Uterus (tissue), 4 donors: ENCODE measurements around the gene DENND2A. TPM values are rescaled to one million over a fixed set of nuclear protein-coding genes. Genes with fewer than 3 reads are reported as not detected.
"Not testable (repeated sequence)": the region's sequence is repeated elsewhere in the genome, so short reads cannot be mapped to it uniquely, and the experiment has no call there.

ENCODE experiments used
- DNase-seq, 2 donors: peaks; one replicate each; pipeline ENCODE4 v3.0.0-alpha.2; 2019 to 2020
- H3K27ac ChIP-seq, 2 donors: fragments of 200-600 bp; sonication (generic); 1 replicate in 1 of 2; 2 replicates in 1 of 2; pipeline ENCODE4 v1.5.1; 2016 to 2018
- H3K27me3 ChIP-seq, 2 donors: fragments of 200-600 bp; sonication (generic); one replicate each; pipeline ENCODE4 v1.5.1; 2018 to 2019; ENCODE audit warnings: control low read depth in 1 of 2
- H3K36me3 ChIP-seq, 2 donors: fragments of 200-600 bp; sonication (generic); one replicate each; pipeline ENCODE4 v1.5.1; 2019; ENCODE audit warnings: control low read depth in 1 of 2
- H3K4me1 ChIP-seq, 2 donors: fragments of 200-600 bp; sonication (generic); one replicate each; pipeline ENCODE4 v1.5.1; 2018 to 2019; ENCODE audit warnings: control low read depth in 1 of 2
- H3K4me3 ChIP-seq, 2 donors: fragments of 200-600 bp; sonication (generic); 1 replicate in 1 of 2; 2 replicates in 1 of 2; pipeline ENCODE4 v1.5.1; 2018 to 2019; ENCODE audit warnings: mild to moderate bottlenecking in 1 of 2
- H3K9me3 ChIP-seq, 2 donors: fragments of 200-600 bp; sonication (generic); one replicate each; pipeline ENCODE4 v1.5.1; 2019; ENCODE audit warnings: control low read depth in 1 of 2
- CTCF ChIP-seq, 4 experiments: fragments of 200-600 bp in 2 of 4; fragments of 450-650 bp in 2 of 4; sonication (generic) in 2 of 4; IDR thresholded peaks; one replicate each; pipeline ENCODE4 v1.5.1; 2016 to 2019; ENCODE audit warnings: antibody characterized with exemption in 4 of 4, mild to moderate bottlenecking in 2 of 4, moderate library complexity in 1 of 4
- POLR2A ChIP-seq, 2 donors: fragments of 450-650 bp; IDR thresholded peaks; one replicate each; pipeline ENCODE4 v1.6.1; 2016; ENCODE audit warnings: antibody characterized with exemption in 2 of 2, mild to moderate bottlenecking in 1 of 2, moderate library complexity in 1 of 2
- intact Hi-C: fragments of 100-400 bp; cut with DNase I; formaldehyde crosslinking; loops from one replicate; pipeline ENCODE4 v1.15.1; 2023; ENCODE audit warnings: low total_unique reads
- total RNA-seq, 4 donors: library from RNA; depleted of rRNA in 3 of 4; stranded (reverse); fragments of >200 nt in 3 of 4; gene quantifications; one replicate each; pipeline versions ENCODE4 v1.1.0 to v1.2.4, GENCODE V29; 2014 to 2023
- donor health status: DM: yes; HTN: yes; CAD: no.

DENND2A gene
- total RNA-seq, 4 donors from 2014 or later = 9.1 to 84.8 (median 35.5) TPM

- TF ChIP-seq CTCF (IDR thresholded peaks at IDR 0.05) (no peak), POLR2A (IDR thresholded peaks at IDR 0.05) (no peak)
- no peaks in the 10 kb centered on the region for H3K36me3 ChIP-seq
- H3K27me3 ChIP-seq = no peaks in the 10 kb centered on the region
- H3K9me3 ChIP-seq = no peaks in the 10 kb centered on the region
- intact Hi-C loops = no loop called here
- H3K4me1 ChIP-seq = no peaks in the 10 kb centered on the region
- H3K27ac ChIP-seq = no peak overlapping the region
- DNase-seq = no peak
- no peak overlapping the region for H3K4me3 ChIP-seq
Measured at GRCh38 chr7:140576589-140576988, 64.0 kb downstream of the DENND2A start.

GRCh38 chr7:140571538-140572122 is 69.0 kb downstream of the DENND2A start:
- DNase-seq = no peak
- no peaks in the 10 kb centered on the region for H3K9me3 ChIP-seq
- H3K36me3 ChIP-seq = no peaks in the 10 kb centered on the region
- intact Hi-C loops = no loop called here
- no peak overlapping the region for H3K4me3 ChIP-seq
- no peak for TF ChIP-seq CTCF (IDR thresholded peaks at IDR 0.05)
- no peak for TF ChIP-seq POLR2A (IDR thresholded peaks at IDR 0.05)
- H3K4me1 ChIP-seq = no peaks in the 10 kb centered on the region
- no peak overlapping the region for H3K27ac ChIP-seq
- H3K27me3 ChIP-seq = no peaks in the 10 kb centered on the region

GRCh38 chr7:140570120-140570519 is 70.5 kb downstream of the DENND2A start:
- Histone ChIP-seq H3K27ac (no peak overlapping the region), H3K36me3 (no peaks in the 10 kb centered on the region), H3K9me3 (no peaks in the 10 kb centered on the region), H3K4me3 (no peak overlapping the region), H3K4me1 (no peaks in the 10 kb centered on the region), H3K27me3 (no peaks in the 10 kb centered on the region)
- TF ChIP-seq POLR2A (IDR thresholded peaks at IDR 0.05) = no peak
- TF ChIP-seq CTCF (IDR thresholded peaks at IDR 0.05) = no peak
- intact Hi-C loops = no loop called here
- no peak for DNase-seq

- intact Hi-C loops = no loop called here
- H3K27me3 ChIP-seq = no peaks in the 10 kb centered on the region
- no peaks in the 10 kb centered on the region for H3K4me1 ChIP-seq
- H3K4me3 ChIP-seq = no peak overlapping the region
- DNase-seq = no peak
- H3K27ac ChIP-seq = peak overlapping the region; percentile 55 to 76
- no peaks in the 10 kb centered on the region for H3K9me3 ChIP-seq
- H3K36me3 ChIP-seq = no peaks in the 10 kb centered on the region
- no peak for TF ChIP-seq POLR2A (IDR thresholded peaks at IDR 0.05)
- TF ChIP-seq CTCF (IDR thresholded peaks at IDR 0.05) = no peak
Measured at GRCh38 chr7:140568021-140568813, 72.4 kb downstream of the DENND2A start.

GRCh38 chr7:140566186-140566585 is 74.4 kb downstream of the DENND2A start:
- DNase-seq, H3K9me3 ChIP-seq, H3K36me3 ChIP-seq, intact Hi-C loops, H3K4me1 ChIP-seq, H3K27me3 ChIP-seq, H3K4me3 ChIP-seq: not testable (repeated sequence)
- H3K27ac ChIP-seq = peak overlapping the region in 1 of 2 donors; percentile 76

GRCh38 chr7:140565761-140566160 is 74.9 kb downstream of the DENND2A start:
- intact Hi-C loops, H3K27me3 ChIP-seq: not testable (repeated sequence)
- H3K27ac ChIP-seq = peak overlapping the region in 1 of 2 donors; percentile 76

More at GRCh38 chr7:140565761-140566160, 74.9 kb downstream of the DENND2A start:
- H3K4me1 ChIP-seq, H3K36me3 ChIP-seq, H3K9me3 ChIP-seq, H3K4me3 ChIP-seq, DNase-seq: not testable (repeated sequence)
